HCT116 (cell line): Measurements from ENCODE around the gene PCDHA9. TPM values are rescaled to one million over a fixed set of nuclear protein-coding genes. Genes with fewer than 3 reads are reported as not detected.

Source experiments
- ATAC-seq: fragments of 200-7000 bp; cut with Tn5 transposase; 2 replicates; pipeline ENCODE4 v1.9.1; 2020; ENCODE audit warnings: mild to moderate bottlenecking, moderate library complexity
- BruUV-seq: library from RNA; stranded (reverse); fragments of 400-500 nt; replicated peaks from 2 replicates; lab custom pipeline; 2021; lab: Mats Ljungman, UMichigan
- CTCF ChIA-PET: fragments of 300-600 bp; sonication (Branson Sonifier 250); formaldehyde crosslinking; loops from one replicate; lab custom pipeline; 2021; ENCODE audit warnings: antibody characterized with exemption; lab: Charles Lee
- POLR2A ChIA-PET: fragments of 300-600, 350-600 bp; sonication (Branson Sonifier 250); formaldehyde crosslinking; loops from one replicate; lab custom pipeline; 2021; ENCODE audit warnings: antibody characterized with exemption; lab: Charles Lee
- RAD21 ChIA-PET, 2 experiments: fragments of 300-600 bp; sonication (Branson Sonifier 250); formaldehyde crosslinking; loops; one replicate each; lab custom pipeline; 2023; ENCODE audit warnings: low total read pairs in 2 of 2; ENCODE audit not compliant: uncharacterized antibody in 2 of 2, unreplicated experiment in 2 of 2, low non-redundant PET in 1 of 2; lab: Charles Lee
- DNase-seq: peaks from one replicate; pipeline ENCODE4 v3.0.0-alpha.2; 2010; ENCODE audit warnings: low read depth, low spot score
- H2AFZ ChIP-seq: fragments of 200-600 bp; shearing (Covaris generic), sonication (generic); 2 replicates; pipeline ENCODE4 v1.6.1; 2017; ENCODE audit warnings: low read depth, mixed run types, mixed read lengths, antibody characterized with exemption, low read length; ENCODE audit not compliant: poor library complexity, severe bottlenecking
- H3K27ac ChIP-seq: 2 replicates; pipeline ENCODE4 v1.5.1; 2012; ENCODE audit warnings: low read depth, low read length
- H3K27me3 ChIP-seq: fragments of 200-600 bp; sonication (generic); 2 replicates; pipeline ENCODE4 v1.6.1; 2016; ENCODE audit warnings: mixed run types, low read length, mixed read lengths; ENCODE audit not compliant: insufficient read depth
- H3K36me3 ChIP-seq, 2 experiments: fragments of 200-500 bp in 1 of 2; fragments of 200-600 bp in 1 of 2; sonication (Bioruptor generic) in 1 of 2; sonication (generic) in 1 of 2; 2 replicates each; pipeline versions ENCODE4 v1.5.1 to v1.6.1; 2014 to 2016; ENCODE audit warnings: low read length in 2 of 2, inconsistent platforms in 1 of 2, mixed read lengths in 1 of 2, mixed run types in 1 of 2; ENCODE audit not compliant: insufficient read depth in 2 of 2, control insufficient read depth in 1 of 2
- H3K4me1 ChIP-seq, 2 experiments: fragments of 200-600 bp in 1 of 2; sonication (generic) in 1 of 2; 2 replicates each; pipeline versions ENCODE4 v1.5.1 to v1.6.1; 2012 to 2017; ENCODE audit warnings: low read length in 2 of 2, inconsistent platforms in 1 of 2, mild to moderate bottlenecking in 1 of 2, mixed read lengths in 1 of 2, mixed run types in 1 of 2, moderate library complexity in 1 of 2; ENCODE audit not compliant: insufficient read depth in 2 of 2, control insufficient read depth in 1 of 2
- H3K4me2 ChIP-seq: fragments of 200-600 bp; sonication (generic); 2 replicates; pipeline ENCODE4 v1.6.1; 2017; ENCODE audit warnings: mixed run types, low read length, mixed read lengths
- H3K4me3 ChIP-seq, 2 experiments: fragments of 200-600 bp in 1 of 2; sonication (generic) in 1 of 2; replicated peaks in 1 of 2; 2 replicates each; pipeline ENCODE4 v1.5.1; 2011 to 2016; ENCODE audit warnings: low read length in 2 of 2, control low read depth in 1 of 2, low read depth in 1 of 2, mild to moderate bottlenecking in 1 of 2, mixed read lengths in 1 of 2, mixed run types in 1 of 2
- H3K79me2 ChIP-seq: fragments of 200-600 bp; sonication (generic); 2 replicates; pipeline ENCODE4 v1.6.1; 2017; ENCODE audit warnings: mild to moderate bottlenecking, mixed run types, low read length, moderate library complexity, mixed read lengths; ENCODE audit not compliant: insufficient read depth
- H3K9ac ChIP-seq: fragments of 200-600 bp; sonication (generic); 2 replicates; pipeline ENCODE4 v1.6.1; 2016; ENCODE audit warnings: low read length, mixed read lengths
- H3K9me2 ChIP-seq: fragments of 200-600 bp; sonication (generic), shearing (Covaris generic); 2 replicates; pipeline ENCODE4 v1.6.1; 2017; ENCODE audit warnings: mixed run types, mild to moderate bottlenecking, moderate library complexity; ENCODE audit not compliant: insufficient read depth
- H3K9me3 ChIP-seq, 2 experiments: fragments of 200-500 bp in 1 of 2; fragments of 200-600 bp in 1 of 2; sonication (Bioruptor generic) in 1 of 2; sonication (generic) in 1 of 2; 2 replicates each; pipeline ENCODE4 v1.6.1; 2014 to 2017; ENCODE audit warnings: low read length in 2 of 2, mixed read lengths in 2 of 2, inconsistent platforms in 1 of 2, low read depth in 1 of 2, mild to moderate bottlenecking in 1 of 2, mixed run types in 1 of 2, moderate library complexity in 1 of 2; ENCODE audit not compliant: control insufficient read depth in 1 of 2, insufficient read depth in 1 of 2
- H4K20me1 ChIP-seq: fragments of 200-600 bp; sonication (generic), shearing (Covaris generic); 2 replicates; pipeline ENCODE4 v1.6.1; 2017; ENCODE audit warnings: mixed run types, mild to moderate bottlenecking, moderate library complexity; ENCODE audit not compliant: insufficient read depth
- EGR1 ChIP-seq: IDR thresholded peaks from 2 replicates; pipeline ENCODE4 v1.6.1; 2012; ENCODE audit warnings: low read depth
- ELF1 ChIP-seq: IDR thresholded peaks from 2 replicates; pipeline ENCODE4 v1.6.1; 2012; ENCODE audit warnings: low read depth, borderline replicate concordance
- EZH2 ChIP-seq: fragments of 200-600 bp; sonication (generic); IDR thresholded peaks from 2 replicates; pipeline ENCODE4 v1.6.1; 2017; ENCODE audit warnings: antibody characterized with exemption, mixed run types
- FOSL1 ChIP-seq: IDR thresholded peaks from 2 replicates; pipeline ENCODE4 v1.6.1; 2012; ENCODE audit warnings: low read depth
- JUND ChIP-seq: IDR thresholded peaks from 2 replicates; pipeline ENCODE4 v1.6.1; 2012
- POLR2A ChIP-seq: IDR thresholded peaks from 2 replicates; pipeline ENCODE4 v1.7.0; 2011; ENCODE audit warnings: borderline replicate concordance; ENCODE audit not compliant: insufficient read depth, insufficient read length; ENCODE audit errors: extremely low read depth
- RAD21 ChIP-seq: IDR thresholded peaks from 2 replicates; pipeline ENCODE4 v1.6.1; 2012; ENCODE audit warnings: low read depth, mild to moderate bottlenecking
- SIN3A ChIP-seq: IDR thresholded peaks from 2 replicates; pipeline ENCODE4 v1.6.1; 2012; ENCODE audit warnings: low read depth
- TCF7L2 ChIP-seq: IDR thresholded peaks from 2 replicates; pipeline ENCODE4 v1.7.0; 2011; ENCODE audit warnings: borderline replicate concordance, inconsistent platforms; ENCODE audit not compliant: insufficient read depth, insufficient read length; ENCODE audit errors: extremely low read depth
- ZNF274 ChIP-seq: fragments of 200-500 bp; sonication (Bioruptor generic); IDR thresholded peaks from 2 replicates; pipeline ENCODE4 v1.6.1; 2014; ENCODE audit warnings: mild to moderate bottlenecking, low read depth, low read length, inconsistent platforms
- intact Hi-C: fragments of 100-400 bp; cut with micrococcal nuclease; formaldehyde crosslinking; loops from 2 replicates; pipeline ENCODE4 v1.10.0; 2022
- total RNA-seq: library from RNA; stranded (reverse); gene quantifications from one replicate; pipeline ENCODE4 v1.2.1, GENCODE V29; 2021; ENCODE audit not compliant: unreplicated experiment
- TF ChIP-seq, protein P1 (sequence below): IDR thresholded peaks from 2 replicates; pipeline ENCODE4 v1.6.1; 2012; ENCODE audit warnings: low read depth
- TF ChIP-seq, protein P2 (sequence below): IDR thresholded peaks from 2 replicates; pipeline ENCODE4 v1.6.1; 2011; ENCODE audit warnings: mild to moderate bottlenecking, low read length, moderate library complexity; ENCODE audit not compliant: insufficient replicate concordance; ENCODE audit errors: extremely low read depth
- TF ChIP-seq, protein P3 (sequence below): IDR thresholded peaks from 2 replicates; pipeline ENCODE4 v1.6.1; 2012

Gene PCDHA9
- total RNA-seq, 1 experiment from 2014 or later: not detected

DNA sequence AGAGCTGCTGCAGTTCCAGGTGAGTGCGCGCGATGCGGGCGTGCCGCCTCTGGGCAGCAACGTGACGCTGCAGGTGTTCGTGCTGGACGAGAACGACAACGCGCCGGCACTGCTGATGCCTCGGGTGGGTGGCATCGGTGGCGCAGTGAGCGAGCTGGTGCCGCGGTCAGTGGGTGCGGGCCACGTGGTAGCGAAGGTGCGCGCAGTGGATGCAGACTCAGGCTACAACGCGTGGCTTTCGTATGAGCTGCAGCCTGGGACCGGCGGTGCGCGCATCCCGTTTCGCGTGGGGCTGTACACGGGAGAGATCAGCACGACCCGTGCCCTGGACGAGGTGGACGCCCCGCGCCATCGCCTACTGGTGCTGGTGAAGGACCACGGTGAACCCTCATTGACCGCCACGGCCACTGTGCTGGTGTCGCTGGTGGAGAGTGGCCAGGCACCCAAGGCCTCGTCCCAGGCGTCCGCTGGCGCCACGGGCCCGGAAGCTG lies 45.4 kb upstream of the PCDHA9 start (continued):
- TF ChIP-seq, protein P1, sequence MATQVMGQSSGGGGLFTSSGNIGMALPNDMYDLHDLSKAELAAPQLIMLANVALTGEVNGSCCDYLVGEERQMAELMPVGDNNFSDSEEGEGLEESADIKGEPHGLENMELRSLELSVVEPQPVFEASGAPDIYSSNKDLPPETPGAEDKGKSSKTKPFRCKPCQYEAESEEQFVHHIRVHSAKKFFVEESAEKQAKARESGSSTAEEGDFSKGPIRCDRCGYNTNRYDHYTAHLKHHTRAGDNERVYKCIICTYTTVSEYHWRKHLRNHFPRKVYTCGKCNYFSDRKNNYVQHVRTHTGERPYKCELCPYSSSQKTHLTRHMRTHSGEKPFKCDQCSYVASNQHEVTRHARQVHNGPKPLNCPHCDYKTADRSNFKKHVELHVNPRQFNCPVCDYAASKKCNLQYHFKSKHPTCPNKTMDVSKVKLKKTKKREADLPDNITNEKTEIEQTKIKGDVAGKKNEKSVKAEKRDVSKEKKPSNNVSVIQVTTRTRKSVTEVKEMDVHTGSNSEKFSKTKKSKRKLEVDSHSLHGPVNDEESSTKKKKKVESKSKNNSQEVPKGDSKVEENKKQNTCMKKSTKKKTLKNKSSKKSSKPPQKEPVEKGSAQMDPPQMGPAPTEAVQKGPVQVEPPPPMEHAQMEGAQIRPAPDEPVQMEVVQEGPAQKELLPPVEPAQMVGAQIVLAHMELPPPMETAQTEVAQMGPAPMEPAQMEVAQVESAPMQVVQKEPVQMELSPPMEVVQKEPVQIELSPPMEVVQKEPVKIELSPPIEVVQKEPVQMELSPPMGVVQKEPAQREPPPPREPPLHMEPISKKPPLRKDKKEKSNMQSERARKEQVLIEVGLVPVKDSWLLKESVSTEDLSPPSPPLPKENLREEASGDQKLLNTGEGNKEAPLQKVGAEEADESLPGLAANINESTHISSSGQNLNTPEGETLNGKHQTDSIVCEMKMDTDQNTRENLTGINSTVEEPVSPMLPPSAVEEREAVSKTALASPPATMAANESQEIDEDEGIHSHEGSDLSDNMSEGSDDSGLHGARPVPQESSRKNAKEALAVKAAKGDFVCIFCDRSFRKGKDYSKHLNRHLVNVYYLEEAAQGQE: no peak
- TF ChIP-seq, all 23 proteins: peak for 0

DNA sequence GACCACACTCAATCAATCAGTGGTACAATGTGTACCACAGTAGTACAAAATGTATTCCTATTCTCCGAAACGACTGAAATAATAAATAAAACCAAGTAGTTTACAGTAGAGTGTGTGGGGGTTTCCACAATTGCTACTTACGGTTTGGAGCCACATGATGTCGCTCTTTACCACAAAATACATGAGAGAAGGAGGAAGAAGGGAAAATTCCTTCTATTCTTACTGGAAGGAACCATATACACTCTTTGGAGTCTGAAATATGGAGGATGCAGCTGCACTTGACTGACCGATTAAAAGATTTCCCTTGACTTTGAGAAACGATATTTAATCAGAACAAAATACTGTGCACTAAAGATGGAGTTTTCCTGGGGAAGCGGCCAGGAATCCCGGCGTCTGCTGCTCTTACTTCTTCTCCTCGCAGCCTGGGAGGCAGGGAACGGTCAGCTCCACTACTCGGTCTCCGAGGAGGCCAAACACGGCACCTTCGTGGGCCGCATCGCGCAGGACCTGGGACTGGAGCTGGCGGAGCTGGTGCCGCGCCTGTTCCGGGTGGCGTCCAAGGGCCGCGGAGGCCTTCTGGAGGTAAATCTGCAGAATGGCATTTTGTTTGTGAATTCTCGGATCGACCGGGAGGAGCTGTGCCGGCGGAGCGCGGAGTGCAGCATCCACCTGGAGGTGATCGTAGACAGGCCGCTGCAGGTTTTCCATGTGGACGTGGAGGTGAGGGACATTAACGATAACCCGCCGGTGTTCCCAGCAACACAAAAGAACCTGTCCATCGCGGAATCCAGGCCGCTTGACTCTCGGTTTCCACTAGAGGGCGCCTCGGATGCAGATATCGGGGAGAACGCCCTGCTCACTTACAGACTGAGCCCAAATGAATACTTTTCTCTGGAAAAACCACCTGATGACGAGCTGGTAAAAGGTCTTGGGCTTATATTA lies 41.1 kb upstream of the PCDHA9 start, which contains the start of gene PCDHA4:
PCDHA4 (plus strand) TSS at position 235 of the 942 bp plus-strand sequence.
- Histone ChIP-seq H3K4me3 (no peak within 1 kb of the TSS), H3K27me3 (no peaks in the 10 kb centered on the region), H3K9ac (no peak within 1 kb of the TSS), H3K79me2 (no peaks in the 10 kb centered on the region), H3K9me3 (peaks cover 0 to 5% of the 10 kb centered on the region in 2 experiments; a peak in 2 of 4 replicates), H3K4me2 (no peak within 1 kb of the TSS), H3K9me2 (no peaks in the 10 kb centered on the region), H3K27ac (no peak within 1 kb of the TSS), H3K4me1 (no peaks in the 10 kb centered on the region), H3K36me3 (no peaks in the 10 kb centered on the region), H4K20me1 (no peaks in the 10 kb centered on the region), H2AFZ (no peak within 1 kb of the TSS)
- ATAC-seq (peak; percentile 65), DNase-seq (no peak)
- ChIA-PET POLR2A (no interaction called here), CTCF (interaction anchor here (0.9 kb wide), 2 partner anchors 8 to 234 kb away, joined by 3 read pairs; no protein-coding TSS in a partner anchor), RAD21 (no interaction called here)
- intact Hi-C loops: no loop called here
- no TSS peak for BruUV-seq
- TF ChIP-seq, protein P2, sequence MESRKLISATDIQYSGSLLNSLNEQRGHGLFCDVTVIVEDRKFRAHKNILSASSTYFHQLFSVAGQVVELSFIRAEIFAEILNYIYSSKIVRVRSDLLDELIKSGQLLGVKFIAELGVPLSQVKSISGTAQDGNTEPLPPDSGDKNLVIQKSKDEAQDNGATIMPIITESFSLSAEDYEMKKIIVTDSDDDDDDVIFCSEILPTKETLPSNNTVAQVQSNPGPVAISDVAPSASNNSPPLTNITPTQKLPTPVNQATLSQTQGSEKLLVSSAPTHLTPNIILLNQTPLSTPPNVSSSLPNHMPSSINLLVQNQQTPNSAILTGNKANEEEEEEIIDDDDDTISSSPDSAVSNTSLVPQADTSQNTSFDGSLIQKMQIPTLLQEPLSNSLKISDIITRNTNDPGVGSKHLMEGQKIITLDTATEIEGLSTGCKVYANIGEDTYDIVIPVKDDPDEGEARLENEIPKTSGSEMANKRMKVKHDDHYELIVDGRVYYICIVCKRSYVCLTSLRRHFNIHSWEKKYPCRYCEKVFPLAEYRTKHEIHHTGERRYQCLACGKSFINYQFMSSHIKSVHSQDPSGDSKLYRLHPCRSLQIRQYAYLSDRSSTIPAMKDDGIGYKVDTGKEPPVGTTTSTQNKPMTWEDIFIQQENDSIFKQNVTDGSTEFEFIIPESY: no peak
- TF ChIP-seq JUND (no peak), ZNF274 (no peak), RAD21 (peak; percentile 36; the same call in 1 of the 2 replicates), SIN3A (no peak), TCF7L2 (no peak), FOSL1 (no peak), ELF1 (no peak), POLR2A (no peak), EGR1 (no peak), EZH2 (no peak)
- TF ChIP-seq, protein P1: no peak
- TF ChIP-seq, protein P3, sequence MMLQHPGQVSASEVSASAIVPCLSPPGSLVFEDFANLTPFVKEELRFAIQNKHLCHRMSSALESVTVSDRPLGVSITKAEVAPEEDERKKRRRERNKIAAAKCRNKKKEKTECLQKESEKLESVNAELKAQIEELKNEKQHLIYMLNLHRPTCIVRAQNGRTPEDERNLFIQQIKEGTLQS: no peak
